Astrocyte of the cerebellum (primary cell): ENCODE results near the gene TMBIM4.

Experiments
- DNase-seq: peaks from one replicate; pipeline ENCODE4 v3.0.0-alpha.2; 2011; ENCODE audit warnings: low read depth
- H3K4me3 ChIP-seq: 2 replicates; pipeline ENCODE4 v1.5.1; 2011; ENCODE audit warnings: mild to moderate bottlenecking, low read depth, low read length, moderate library complexity
- CTCF ChIP-seq: IDR thresholded peaks from 2 replicates; pipeline ENCODE4 v1.5.1; 2012; ENCODE audit warnings: low read length, low read depth, moderate library complexity, mild to moderate bottlenecking; ENCODE audit errors: missing control alignments
- in situ Hi-C: cut with HindIII; loops from 2 replicates; pipeline ENCODE4 v1.10.0; 2017; ENCODE audit warnings: low sequenced_read_pairs

TMBIM4 gene

GRCh38 chr12:66154776-66155175, 15.0 kb downstream of the TMBIM4 start:
- TF ChIP-seq CTCF, result no peak
- no peak overlapping the region for H3K4me3 ChIP-seq
- no peak for DNase-seq
- in situ Hi-C loops, result no loop called here

GRCh38 chr12:66152732-66153131, 17.1 kb downstream of the TMBIM4 start:
- peak; percentile 6 for DNase-seq
- no peak overlapping the region for H3K4me3 ChIP-seq
- in situ Hi-C loops, result no loop called here
- TF ChIP-seq CTCF, result no peak

- no peak overlapping the region for H3K4me3 ChIP-seq
- DNase-seq, result no peak
- in situ Hi-C loops, result no loop called here
- peak; percentile 12 for TF ChIP-seq CTCF
These were observed 19.9 kb downstream of the TMBIM4 start for GRCh38 chr12:66149702-66150398.

GRCh38 chr12:66144791-66145754, 24.7 kb downstream of the TMBIM4 start:
- in situ Hi-C loops, result no loop called here
- DNase-seq, result peak; percentile 43
- peak; percentile 55 for TF ChIP-seq CTCF
- H3K4me3 ChIP-seq, result no peak overlapping the region

GRCh38 chr12:66143868-66144267, 25.9 kb downstream of the TMBIM4 start:
- no peak for DNase-seq
- no peak overlapping the region for H3K4me3 ChIP-seq
- in situ Hi-C loops, result no loop called here
- TF ChIP-seq CTCF, result no peak

GRCh38 chr12:66142826-66143225, 27.0 kb downstream of the TMBIM4 start:
- H3K4me3 ChIP-seq, result no peak overlapping the region
- in situ Hi-C loops, result no loop called here
- DNase-seq, result no peak
- TF ChIP-seq CTCF, result no peak
